ENCODE data around the gene CAMK2N2.

DNA sequence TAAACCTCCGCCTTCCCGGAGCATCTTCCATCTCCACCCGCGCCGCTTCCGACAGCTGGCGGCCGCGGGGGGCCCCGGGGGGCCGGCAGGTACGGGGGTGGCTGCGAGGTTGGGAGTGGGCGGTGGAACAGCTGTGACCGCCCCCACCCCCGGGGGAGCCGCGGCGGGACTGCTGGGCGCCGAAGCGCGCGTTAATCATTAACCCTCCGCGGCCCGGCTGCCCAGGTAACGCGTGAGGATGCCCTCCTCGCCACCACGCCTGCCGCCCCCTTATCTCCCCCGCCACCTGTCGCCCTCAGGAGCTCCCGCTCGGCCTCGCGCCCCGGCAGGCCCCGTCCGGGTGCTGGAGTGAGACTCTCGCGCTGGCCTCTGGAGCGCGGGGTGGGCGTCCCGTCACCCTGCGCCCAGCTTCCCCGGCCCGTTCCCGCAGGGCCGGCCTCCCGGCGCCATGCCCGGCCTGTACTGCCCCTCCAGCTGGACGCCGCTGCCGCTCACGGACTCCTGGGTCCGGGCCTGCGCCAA lies 31.2 kb downstream of the CAMK2N2 start:
- TF ChIP-seq, protein P1, sequence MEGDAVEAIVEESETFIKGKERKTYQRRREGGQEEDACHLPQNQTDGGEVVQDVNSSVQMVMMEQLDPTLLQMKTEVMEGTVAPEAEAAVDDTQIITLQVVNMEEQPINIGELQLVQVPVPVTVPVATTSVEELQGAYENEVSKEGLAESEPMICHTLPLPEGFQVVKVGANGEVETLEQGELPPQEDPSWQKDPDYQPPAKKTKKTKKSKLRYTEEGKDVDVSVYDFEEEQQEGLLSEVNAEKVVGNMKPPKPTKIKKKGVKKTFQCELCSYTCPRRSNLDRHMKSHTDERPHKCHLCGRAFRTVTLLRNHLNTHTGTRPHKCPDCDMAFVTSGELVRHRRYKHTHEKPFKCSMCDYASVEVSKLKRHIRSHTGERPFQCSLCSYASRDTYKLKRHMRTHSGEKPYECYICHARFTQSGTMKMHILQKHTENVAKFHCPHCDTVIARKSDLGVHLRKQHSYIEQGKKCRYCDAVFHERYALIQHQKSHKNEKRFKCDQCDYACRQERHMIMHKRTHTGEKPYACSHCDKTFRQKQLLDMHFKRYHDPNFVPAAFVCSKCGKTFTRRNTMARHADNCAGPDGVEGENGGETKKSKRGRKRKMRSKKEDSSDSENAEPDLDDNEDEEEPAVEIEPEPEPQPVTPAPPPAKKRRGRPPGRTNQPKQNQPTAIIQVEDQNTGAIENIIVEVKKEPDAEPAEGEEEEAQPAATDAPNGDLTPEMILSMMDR (conservative IDR thresholded peaks at IDR 0.05 in 1 of 2, IDR thresholded peaks at IDR 0.05 in 1 of 2; ENCODE audit: extremely low read depth in 1 of 2, insufficient read depth in 1 of 2, low read depth in 1 of 2, low read length in 2 of 2): no peak
- TF ChIP-seq EZH2 (IDR thresholded peaks at IDR 0.05; ENCODE audit: borderline replicate concordance, low read length): no peak
